ENCODE measurements around the gene DUSP7.

Gene DUSP7

DNA sequence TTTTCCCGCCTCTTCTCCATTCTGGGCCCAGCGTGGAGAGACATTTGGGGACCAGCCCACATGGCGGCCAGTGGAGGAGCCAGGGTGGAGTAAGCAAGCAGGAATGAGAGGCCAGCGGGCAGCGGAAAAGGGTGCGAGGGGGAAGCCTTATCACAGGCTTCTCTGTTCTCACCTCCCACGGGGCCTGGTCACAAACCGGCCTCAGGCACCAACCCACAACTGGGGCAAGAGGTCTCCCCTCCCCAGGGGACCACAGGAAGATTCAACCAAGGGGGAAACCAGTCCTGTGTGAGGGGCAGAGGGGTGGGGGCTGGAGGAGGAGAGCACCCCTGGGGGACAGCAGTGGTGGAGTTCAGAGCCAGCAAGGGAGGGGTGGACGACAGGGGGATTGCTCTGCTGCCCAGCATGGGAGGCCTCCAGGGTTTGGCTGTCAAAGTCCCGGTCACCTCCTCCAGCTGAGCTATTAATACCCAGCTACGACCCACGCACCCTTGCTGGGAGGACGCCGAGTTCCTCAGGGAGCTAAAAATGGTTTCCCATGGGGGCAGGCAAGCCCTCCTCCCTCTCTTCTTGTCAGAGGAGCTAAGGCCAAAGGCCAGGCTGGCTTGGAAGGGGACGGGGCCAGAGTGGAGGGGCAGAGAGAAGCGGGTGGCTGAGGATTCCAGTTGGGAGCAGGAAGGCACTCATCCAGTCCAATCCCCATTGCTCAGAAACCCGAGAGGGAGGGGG, 36.9 kb downstream of the DUSP7 start:
- DNase-seq (ENCODE audit: extremely low spot score) = no peak
- CTCF ChIA-PET = interaction anchor here (0.7 to 9.1 kb wide), 6 partner anchors 8 to 103 kb away, joined by 3 to 91 read pairs (median 4); partner anchors contain the start of gene DUSP7
- TF ChIP-seq, protein P1, sequence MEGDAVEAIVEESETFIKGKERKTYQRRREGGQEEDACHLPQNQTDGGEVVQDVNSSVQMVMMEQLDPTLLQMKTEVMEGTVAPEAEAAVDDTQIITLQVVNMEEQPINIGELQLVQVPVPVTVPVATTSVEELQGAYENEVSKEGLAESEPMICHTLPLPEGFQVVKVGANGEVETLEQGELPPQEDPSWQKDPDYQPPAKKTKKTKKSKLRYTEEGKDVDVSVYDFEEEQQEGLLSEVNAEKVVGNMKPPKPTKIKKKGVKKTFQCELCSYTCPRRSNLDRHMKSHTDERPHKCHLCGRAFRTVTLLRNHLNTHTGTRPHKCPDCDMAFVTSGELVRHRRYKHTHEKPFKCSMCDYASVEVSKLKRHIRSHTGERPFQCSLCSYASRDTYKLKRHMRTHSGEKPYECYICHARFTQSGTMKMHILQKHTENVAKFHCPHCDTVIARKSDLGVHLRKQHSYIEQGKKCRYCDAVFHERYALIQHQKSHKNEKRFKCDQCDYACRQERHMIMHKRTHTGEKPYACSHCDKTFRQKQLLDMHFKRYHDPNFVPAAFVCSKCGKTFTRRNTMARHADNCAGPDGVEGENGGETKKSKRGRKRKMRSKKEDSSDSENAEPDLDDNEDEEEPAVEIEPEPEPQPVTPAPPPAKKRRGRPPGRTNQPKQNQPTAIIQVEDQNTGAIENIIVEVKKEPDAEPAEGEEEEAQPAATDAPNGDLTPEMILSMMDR (IDR thresholded peaks at IDR 0.05; ENCODE audit: control extremely low read depth, extremely low read depth, low read depth, missing control alignments) = no peak
- POLR2A ChIA-PET = no interaction called here

DNA sequence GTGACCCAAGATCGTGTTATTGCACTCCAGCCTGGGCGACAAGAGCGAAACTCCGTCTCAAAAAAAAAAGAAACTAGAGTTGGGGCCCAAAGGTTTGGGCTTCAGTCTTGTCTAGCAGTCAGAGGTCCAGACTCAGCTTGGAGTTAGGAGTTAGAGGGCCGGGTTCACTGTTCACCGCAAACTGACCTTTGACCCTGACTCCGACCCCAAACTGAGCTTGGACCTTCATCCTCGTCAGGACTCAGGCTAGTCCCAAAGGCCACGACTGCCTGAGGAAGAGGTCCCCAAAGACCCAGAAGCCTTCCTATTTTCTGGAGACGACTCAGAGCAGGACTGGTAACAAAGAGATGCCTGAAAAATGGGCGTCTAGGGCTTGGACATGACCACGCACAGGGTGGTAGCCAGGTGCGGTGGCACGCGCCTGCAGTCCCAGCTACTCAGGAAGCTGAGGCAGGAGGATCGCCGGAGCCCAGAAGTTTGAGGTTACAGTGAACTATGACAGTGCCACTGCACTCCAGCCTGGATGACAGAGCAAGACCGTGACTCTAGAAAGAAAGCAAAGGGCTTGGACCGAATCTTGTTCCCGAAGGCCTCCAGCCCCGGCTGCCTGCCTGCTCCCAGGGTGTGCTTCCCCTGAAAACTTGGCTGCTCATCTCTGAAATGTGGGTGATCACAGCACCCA, 37.9 kb downstream of the DUSP7 start:
- ChIA-PET POLR2A (no interaction called here), CTCF (interaction anchor here (1.0 to 9.1 kb wide), 2 partner anchors 16 to 105 kb away, joined by 3 to 91 read pairs; no protein-coding TSS in a partner anchor)
- DNase-seq (ENCODE audit: extremely low spot score) = no peak
- TF ChIP-seq, protein P1 (IDR thresholded peaks at IDR 0.05; ENCODE audit: control extremely low read depth, extremely low read depth, low read depth, missing control alignments) = no peak

DNA sequence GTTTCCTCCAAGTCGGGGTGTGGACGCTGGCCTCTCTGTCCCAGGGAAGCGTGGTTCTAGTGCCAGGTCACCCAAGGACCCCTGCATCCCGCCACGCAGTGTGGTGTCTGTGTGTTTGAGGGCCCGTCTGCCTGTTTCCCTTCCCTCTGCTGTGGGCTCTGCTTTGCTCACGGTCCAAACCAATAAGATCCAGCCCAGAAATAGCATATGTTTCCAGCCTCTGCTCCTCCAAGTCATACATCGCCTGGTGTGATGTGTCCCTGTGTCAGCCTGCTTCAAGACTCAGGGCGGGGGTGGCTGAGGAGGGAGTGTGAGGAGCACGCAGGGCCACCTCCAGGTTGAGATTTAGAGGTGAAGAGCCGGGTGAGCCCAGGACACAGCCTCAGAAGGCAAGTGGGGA, 38.8 kb downstream of the DUSP7 start:
- CTCF ChIA-PET = interaction anchor here (1.1 to 9.1 kb wide), 2 partner anchors 15 to 101 kb away, joined by 4 to 91 read pairs; no protein-coding TSS in a partner anchor
- POLR2A ChIA-PET = no interaction called here
- DNase-seq (ENCODE audit: extremely low spot score) = no peak
- TF ChIP-seq, protein P1 (IDR thresholded peaks at IDR 0.05; ENCODE audit: control extremely low read depth, extremely low read depth, low read depth, missing control alignments) = no peak

DNA sequence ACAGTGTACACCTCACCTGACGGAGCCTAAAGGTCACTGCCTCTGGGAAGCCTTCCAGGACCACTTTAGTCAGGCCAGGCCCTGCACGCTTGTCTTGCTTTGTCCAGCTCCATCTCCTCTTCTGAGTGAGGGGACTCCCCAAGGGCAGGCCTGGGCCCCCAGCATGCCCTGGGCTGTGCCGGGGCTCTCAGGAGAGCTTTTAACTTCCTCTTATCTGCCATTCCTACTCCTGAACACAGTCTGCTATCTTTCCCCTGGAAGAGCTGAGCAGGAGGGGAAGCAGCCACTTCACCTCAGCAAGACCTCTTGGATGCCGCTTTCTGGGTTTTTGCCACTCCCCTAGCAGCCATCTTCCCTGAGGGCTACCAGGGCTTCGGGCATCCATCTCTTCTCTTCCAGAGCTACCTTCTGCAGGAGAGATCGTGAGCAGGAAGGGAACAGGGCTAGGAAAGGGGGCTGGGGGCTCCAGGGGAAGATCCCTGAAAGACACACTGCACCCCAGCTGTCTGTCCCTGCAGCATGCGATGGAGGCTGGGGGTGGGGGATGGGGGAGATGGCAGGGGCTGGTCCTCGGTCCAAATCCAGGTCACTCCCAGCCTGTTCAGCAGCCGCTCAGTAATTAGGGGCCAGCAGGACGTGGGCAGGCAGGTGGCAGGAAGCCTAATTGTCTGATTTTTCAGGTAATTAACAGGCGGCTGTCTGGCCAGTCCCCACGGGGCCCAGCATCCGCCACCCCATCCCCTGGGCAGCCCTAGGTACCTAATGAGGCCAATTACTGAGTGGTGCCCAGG, 40.7 kb downstream of the DUSP7 start:
- TF ChIP-seq, protein P1 (IDR thresholded peaks at IDR 0.05; ENCODE audit: control extremely low read depth, extremely low read depth, low read depth, missing control alignments) = no peak
- DNase-seq (ENCODE audit: extremely low spot score) = no peak
- POLR2A ChIA-PET = interaction anchor here (0.5 kb wide), 1 partner anchor 13 kb away, joined by 3 read pairs; no protein-coding TSS in a partner anchor
- CTCF ChIA-PET = interaction anchor here (0.8 to 9.1 kb wide), 6 partner anchors 13 to 107 kb away, joined by 3 to 91 read pairs (median 12); no protein-coding TSS in a partner anchor

DNA sequence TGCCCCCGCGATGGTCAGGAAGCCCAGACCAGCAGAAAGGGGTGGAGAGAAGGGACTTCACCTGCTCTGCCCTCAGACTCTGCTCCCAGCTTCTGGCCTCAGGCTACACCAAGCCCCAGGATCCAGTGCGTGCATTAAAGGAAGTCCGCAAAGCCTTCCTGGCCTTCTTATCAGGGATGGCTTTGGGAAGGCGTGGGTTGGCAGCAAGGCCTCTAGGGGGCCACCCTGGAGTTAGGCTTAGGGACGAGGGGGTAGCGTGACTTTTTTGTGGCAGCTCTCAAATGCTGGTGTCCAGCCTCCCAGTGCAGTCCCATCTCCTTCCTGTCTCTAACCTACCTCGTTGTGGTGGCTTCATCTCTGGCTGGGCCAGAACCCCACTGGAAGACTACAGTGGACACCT, 41.8 kb downstream of the DUSP7 start:
- TF ChIP-seq, protein P1 (IDR thresholded peaks at IDR 0.05; ENCODE audit: control extremely low read depth, extremely low read depth, low read depth, missing control alignments) = no peak
- DNase-seq (ENCODE audit: extremely low spot score) = no peak
- ChIA-PET CTCF (interaction anchor here (1.0 to 9.1 kb wide), 7 partner anchors 9 to 108 kb away, joined by 3 to 91 read pairs (median 12); no protein-coding TSS in a partner anchor), POLR2A (interaction anchor here (0.6 kb wide), 1 partner anchor 191 kb away, joined by 3 read pairs; no protein-coding TSS in a partner anchor)
